Lung (tissue), 12 donors: ENCODE measurements around the gene TNNT3. TPM values are rescaled to one million over a fixed set of nuclear protein-coding genes. Genes with fewer than 3 reads are reported as not detected.

Experiments used
- ATAC-seq: fragments of 200-7000 bp; cut with Tn5 transposase; one replicate; pipeline ENCODE4 v1.9.1; 2020; ENCODE audit warnings: moderate number of reproducible peaks; ENCODE audit not compliant: insufficient read depth, low FRiP score
- DNase-seq, 3 donors: peaks; one replicate each; pipeline ENCODE4 v3.0.0-alpha.2; 2013 to 2017
- H3K27ac ChIP-seq, 2 donors: one replicate each; pipeline ENCODE4 v1.5.1; 2013; ENCODE audit warnings: mild to moderate bottlenecking in 2 of 2, moderate library complexity in 2 of 2, control low read depth in 1 of 2, inconsistent platforms in 1 of 2, low read depth in 1 of 2, low read length in 1 of 2
- H3K27me3 ChIP-seq, 3 donors: one replicate each; pipeline ENCODE4 v1.5.1; 2013; ENCODE audit warnings: low read length in 2 of 3; ENCODE audit not compliant: control insufficient read depth in 3 of 3, insufficient read depth in 3 of 3
- H3K36me3 ChIP-seq, 4 donors: one replicate each; pipeline ENCODE4 v1.5.1; 2013; ENCODE audit warnings: low read length in 4 of 4, mild to moderate bottlenecking in 1 of 4, moderate library complexity in 1 of 4; ENCODE audit not compliant: control insufficient read depth in 4 of 4, insufficient read depth in 4 of 4
- H3K4me1 ChIP-seq, 5 donors: one replicate each; pipeline ENCODE4 v1.5.1; 2013; ENCODE audit warnings: low read length in 5 of 5, mild to moderate bottlenecking in 2 of 5, moderate library complexity in 1 of 5; ENCODE audit not compliant: control insufficient read depth in 5 of 5, insufficient read depth in 5 of 5
- H3K4me3 ChIP-seq: one replicate; pipeline ENCODE4 v1.5.1; 2013; ENCODE audit warnings: mild to moderate bottlenecking, control low read depth, moderate library complexity
- H3K9ac ChIP-seq, 2 donors: one replicate each; pipeline ENCODE4 v1.5.1; 2013; ENCODE audit warnings: low read length in 2 of 2, control low read depth in 1 of 2; ENCODE audit not compliant: insufficient read depth in 1 of 2
- H3K9me3 ChIP-seq, 4 donors: one replicate each; pipeline ENCODE4 v1.5.1; 2013; ENCODE audit warnings: low read length in 3 of 4, mild to moderate bottlenecking in 1 of 4, moderate library complexity in 1 of 4; ENCODE audit not compliant: control insufficient read depth in 4 of 4, insufficient read depth in 3 of 4
- WGBS, 2 donors: extraction: QIAGEN DNeasy Blood & Tissue Kit; methylation state at CpG; one replicate each; pipeline ENCODE4 v1.1.7; 2013; 5-methylcytosine and 5-hydroxymethylcytosine counted together
- polyA plus RNA-seq, 2 donors: library from polyadenylated mRNA; stranded (reverse); fragments of 200-250 nt; gene quantifications; one replicate each; pipeline ENCODE4 v1.2.1, GENCODE V29; 2013
- total RNA-seq, 2 donors: library from RNA; depleted of rRNA in 1 of 2; stranded (reverse); fragments of >200 nt in 1 of 2; gene quantifications; one replicate each; pipeline ENCODE4 v1.2.1, GENCODE V29; 2014 to 2021
- TF ChIP-seq, protein P1 (sequence below): IDR thresholded peaks from 2 replicates; pipeline ENCODE4 v1.5.1; 2012; ENCODE audit warnings: mild to moderate bottlenecking; ENCODE audit errors: control extremely low read depth, extremely low read depth
- donor health status: control.
- donor health status: control.
- donor health status: Bipolar disorder and iron deficiency.
- donor health status: healthy.
- donor health status: DM: yes; HTN: yes; CAD: no.

Gene TNNT3
- total and polyA plus RNA-seq, 4 donors = 1.6 to 8.0 (median 5.1) TPM

DNA sequence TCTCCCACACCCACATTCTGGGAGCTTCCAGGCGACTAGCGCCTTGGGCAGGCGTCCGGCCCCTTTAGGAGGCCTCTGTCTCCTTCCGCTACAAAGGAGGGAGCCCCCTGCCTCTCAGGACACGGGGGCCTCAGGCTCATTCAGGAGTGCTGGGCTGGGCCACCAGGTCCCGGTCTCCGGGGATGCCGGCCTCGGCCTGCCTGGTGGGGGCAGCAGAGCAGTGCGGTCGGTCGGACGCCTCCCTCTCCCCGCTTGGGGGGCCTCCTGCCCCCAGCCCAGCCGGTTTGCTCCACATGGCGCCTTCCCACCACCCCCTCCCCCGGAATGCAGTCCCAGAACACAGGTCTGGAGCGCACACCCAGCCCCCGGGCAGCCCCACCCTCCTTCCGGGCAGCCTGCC is 49.5 kb downstream of the TNNT3 start:
- ATAC-seq (no peak), DNase-seq (no peak)
- Histone ChIP-seq H3K27ac (no peak overlapping the region), H3K4me3 (no peak overlapping the region), H3K4me1 (no peaks in the 10 kb centered on the region), H3K9me3 (no peaks in the 10 kb centered on the region), H3K27me3 (no peaks in the 10 kb centered on the region), H3K9ac (no peak overlapping the region), H3K36me3 (no peaks in the 10 kb centered on the region)
- no CpG with 5 or more reads among the region's 21 CpGs for WGBS, 2 donors
- TF ChIP-seq, protein P1, sequence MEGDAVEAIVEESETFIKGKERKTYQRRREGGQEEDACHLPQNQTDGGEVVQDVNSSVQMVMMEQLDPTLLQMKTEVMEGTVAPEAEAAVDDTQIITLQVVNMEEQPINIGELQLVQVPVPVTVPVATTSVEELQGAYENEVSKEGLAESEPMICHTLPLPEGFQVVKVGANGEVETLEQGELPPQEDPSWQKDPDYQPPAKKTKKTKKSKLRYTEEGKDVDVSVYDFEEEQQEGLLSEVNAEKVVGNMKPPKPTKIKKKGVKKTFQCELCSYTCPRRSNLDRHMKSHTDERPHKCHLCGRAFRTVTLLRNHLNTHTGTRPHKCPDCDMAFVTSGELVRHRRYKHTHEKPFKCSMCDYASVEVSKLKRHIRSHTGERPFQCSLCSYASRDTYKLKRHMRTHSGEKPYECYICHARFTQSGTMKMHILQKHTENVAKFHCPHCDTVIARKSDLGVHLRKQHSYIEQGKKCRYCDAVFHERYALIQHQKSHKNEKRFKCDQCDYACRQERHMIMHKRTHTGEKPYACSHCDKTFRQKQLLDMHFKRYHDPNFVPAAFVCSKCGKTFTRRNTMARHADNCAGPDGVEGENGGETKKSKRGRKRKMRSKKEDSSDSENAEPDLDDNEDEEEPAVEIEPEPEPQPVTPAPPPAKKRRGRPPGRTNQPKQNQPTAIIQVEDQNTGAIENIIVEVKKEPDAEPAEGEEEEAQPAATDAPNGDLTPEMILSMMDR = no peak

DNA sequence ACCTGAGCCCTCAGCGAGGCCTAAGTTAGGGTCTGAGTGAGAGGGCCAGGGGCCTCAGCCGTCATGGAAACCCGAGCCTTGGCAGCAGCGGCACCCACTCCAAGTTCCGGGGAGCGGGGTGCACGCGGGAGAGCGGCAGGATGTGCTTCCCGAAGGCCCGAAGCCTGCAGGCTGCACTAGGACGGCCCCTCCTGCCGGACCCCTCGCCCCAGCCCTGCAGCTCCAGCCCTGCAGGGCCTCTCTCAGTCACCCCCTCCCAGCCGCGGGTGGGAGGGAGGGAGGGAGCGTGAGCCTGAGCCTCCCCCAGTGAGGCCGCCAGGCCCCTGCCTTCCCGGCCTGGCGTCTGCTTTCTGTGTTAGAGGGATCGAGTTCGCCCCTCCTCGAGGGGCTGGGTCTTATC is 50.3 kb downstream of the TNNT3 start:
- Histone ChIP-seq H3K4me3 (no peak overlapping the region), H3K27ac (no peak overlapping the region), H3K27me3 (no peaks in the 10 kb centered on the region), H3K9me3 (no peaks in the 10 kb centered on the region), H3K4me1 (no peaks in the 10 kb centered on the region), H3K36me3 (no peaks in the 10 kb centered on the region), H3K9ac (no peak overlapping the region)
- TF ChIP-seq, protein P1 = no peak
- ATAC-seq (no peak), DNase-seq (no peak)
- no CpG with 5 or more reads among the region's 23 CpGs for WGBS, 2 donors

DNA sequence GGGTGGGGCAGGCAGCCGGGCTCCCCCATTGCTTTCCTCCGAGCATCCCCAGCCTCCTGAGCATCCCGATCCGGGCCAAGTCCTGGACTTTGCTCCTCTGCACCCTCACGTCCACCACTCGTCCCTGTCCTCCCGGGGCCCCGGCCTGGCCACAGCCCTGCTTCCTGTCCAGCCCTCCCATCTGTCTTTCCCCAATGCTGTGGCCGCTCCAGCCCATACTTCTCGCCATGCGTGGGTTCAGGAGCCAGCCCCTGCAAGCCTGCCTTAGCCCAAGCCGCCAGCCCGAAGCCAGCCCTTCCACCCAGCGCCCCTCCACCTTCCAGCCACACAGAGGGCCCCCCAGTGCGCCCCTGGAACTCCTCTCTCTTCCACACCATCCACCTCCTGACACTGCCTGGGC is 51.5 kb downstream of the TNNT3 start:
- Histone ChIP-seq H3K9ac (no peak overlapping the region), H3K9me3 (no peaks in the 10 kb centered on the region), H3K36me3 (no peaks in the 10 kb centered on the region), H3K27me3 (no peaks in the 10 kb centered on the region), H3K4me1 (no peaks in the 10 kb centered on the region), H3K4me3 (no peak overlapping the region), H3K27ac (no peak overlapping the region)
- DNase-seq (peak in 2 of 3 donors; percentile 4 to 10), ATAC-seq (no peak)
- TF ChIP-seq, protein P1 = no peak
- WGBS, 2 donors = 90 to 91% methylated on average over 10 of the region's 15 CpGs

DNA sequence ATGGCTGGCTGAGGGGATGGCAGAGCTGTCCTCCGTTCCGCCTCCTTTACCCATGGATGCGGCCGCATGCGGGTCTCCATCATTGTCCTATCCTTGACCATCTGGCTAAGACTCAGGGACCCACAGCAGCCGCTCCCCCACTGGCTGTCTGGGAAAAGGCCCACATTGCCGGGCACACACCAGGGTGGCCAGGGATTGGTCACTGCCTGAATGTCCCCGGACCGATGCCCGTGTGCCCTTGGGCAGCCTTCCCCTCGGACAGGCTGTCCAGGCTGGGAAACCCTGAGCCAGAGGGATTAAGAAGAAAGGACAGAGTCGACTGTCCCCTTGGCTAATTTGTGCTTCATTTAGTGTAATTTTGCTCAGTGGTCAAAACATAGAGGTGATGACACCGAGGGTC is 55.7 kb downstream of the TNNT3 start:
- no peaks in the 10 kb centered on the region for H3K27me3 ChIP-seq
- H3K36me3 ChIP-seq = no peaks in the 10 kb centered on the region
- H3K4me3 ChIP-seq = no peak overlapping the region
- no peaks in the 10 kb centered on the region for H3K9me3 ChIP-seq
- TF ChIP-seq, protein P1 = no peak
- no peaks in the 10 kb centered on the region for H3K4me1 ChIP-seq
- ATAC-seq = no peak
- no peak overlapping the region for H3K27ac ChIP-seq
- H3K9ac ChIP-seq = no peak overlapping the region
- no CpG with 5 or more reads among the region's 13 CpGs for WGBS, 2 donors
- DNase-seq = no peak
